ENCODE data around the gene ZFYVE21. TPM values are rescaled to one million over a fixed set of nuclear protein-coding genes. Genes with fewer than 3 reads are reported as not detected.

ZFYVE21 gene
- total RNA-seq, 6 experiments from 2014 or later, result 40.9 to 47.7 (median 42.1) TPM

- TF ChIP-seq CTCF (IDR thresholded peaks at IDR 0.05), result no peak
- H3K27me3 Mint-ChIP-seq (ENCODE audit: insufficient read depth), result peaks cover 27% of the 10 kb centered on the region
- H3K4me1 Mint-ChIP-seq (ENCODE audit: low read depth), result peaks cover 9% of the 10 kb centered on the region
- peaks cover 13% of the 10 kb centered on the region; the same call in 1 of the 2 replicates for H3K9me3 Mint-ChIP-seq
- no peak overlapping the region for H3K4me3 Mint-ChIP-seq
- no peak overlapping the region for H3K27ac Mint-ChIP-seq
- DNase-seq, result no peak
- peaks cover 24% of the 10 kb centered on the region for H3K36me3 Mint-ChIP-seq (ENCODE audit: low read depth)
Measured at GRCh38 chr14:103700753-103701490, 14.7 kb upstream of the ZFYVE21 start.

GRCh38 chr14:103702095-103702494, 13.5 kb upstream of the ZFYVE21 start:
- Mint-ChIP-seq H3K4me1 (ENCODE audit: low read depth) (no peaks in the 10 kb centered on the region; the same call in 1 of the 2 replicates), H3K4me3 (peak overlapping the region; percentile 17; the same call in 1 of the 2 replicates), H3K36me3 (ENCODE audit: low read depth) (peaks cover 24% of the 10 kb centered on the region), H3K9me3 (peaks cover 13% of the 10 kb centered on the region; the same call in 1 of the 2 replicates), H3K27me3 (ENCODE audit: insufficient read depth) (peaks cover 29% of the 10 kb centered on the region), H3K27ac (peak overlapping the region; percentile 53; the same call in 1 of the 2 replicates)
- no peak for TF ChIP-seq CTCF (IDR thresholded peaks at IDR 0.05)
- DNase-seq, result no peak

GRCh38 chr14:103702497-103703432, 12.8 kb upstream of the ZFYVE21 start:
- no peak for DNase-seq
- TF ChIP-seq CTCF (IDR thresholded peaks at IDR 0.05), result no peak
- Mint-ChIP-seq H3K27ac (peak overlapping the region; percentile 53), H3K9me3 (peaks cover 13% of the 10 kb centered on the region; the same call in 1 of the 2 replicates), H3K4me1 (ENCODE audit: low read depth) (no peaks in the 10 kb centered on the region), H3K36me3 (ENCODE audit: low read depth) (peaks cover 20% of the 10 kb centered on the region), H3K27me3 (ENCODE audit: insufficient read depth) (peaks cover 26% of the 10 kb centered on the region), H3K4me3 (no peak overlapping the region)

- Mint-ChIP-seq H3K27ac (peak overlapping the region; percentile 64), H3K4me1 (ENCODE audit: low read depth) (no peaks in the 10 kb centered on the region), H3K4me3 (peak overlapping the region; percentile 34; the same call in 1 of the 2 replicates), H3K36me3 (ENCODE audit: low read depth) (peaks cover 22% of the 10 kb centered on the region), H3K27me3 (ENCODE audit: insufficient read depth) (peaks cover 33% of the 10 kb centered on the region), H3K9me3 (peaks cover 14% of the 10 kb centered on the region)
- no peak for DNase-seq
- no peak for TF ChIP-seq CTCF (IDR thresholded peaks at IDR 0.05)
Measured at GRCh38 chr14:103703433-103704385, 11.9 kb upstream of the ZFYVE21 start.

Data from HFFc6 (cell line).